HG03521 (cell line): ENCODE results near the gene KCTD10.

Experiments used
- ATAC-seq: cut with Tn5 transposase; IDR thresholded peaks from one replicate; pipeline ENCODE4 v1.9.1; 2021; ENCODE audit warnings: mild to moderate bottlenecking, moderate library complexity; ENCODE audit not compliant: unreplicated experiment

The KCTD10 gene

DNA sequence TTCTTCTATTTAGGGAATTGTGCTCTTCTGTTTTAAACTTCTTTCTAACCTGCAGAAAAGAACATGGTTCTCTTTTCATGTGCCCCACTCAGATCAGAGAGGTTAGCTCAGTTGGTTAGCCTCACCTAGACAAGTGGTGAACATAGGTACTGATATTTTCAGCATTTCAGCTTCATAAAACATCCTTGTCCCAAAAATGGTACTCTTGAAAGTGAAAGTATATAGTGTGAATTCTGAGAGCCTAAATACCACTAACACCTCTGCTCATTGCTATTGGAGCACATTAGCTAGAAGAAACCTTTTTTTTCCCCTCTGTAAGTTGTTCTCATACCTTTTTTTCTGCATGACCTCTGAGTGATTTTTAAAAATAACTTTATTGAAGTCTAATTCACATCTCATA, 17.9 kb upstream of the KCTD10 start:
- ATAC-seq = no peak

- ATAC-seq = no peak
These were observed 17.3 kb upstream of the KCTD10 start for GRCh38 chr12:109494348-109494881.

- no peak for ATAC-seq
These were observed 16.8 kb upstream of the KCTD10 start for GRCh38 chr12:109493938-109494337.

DNA sequence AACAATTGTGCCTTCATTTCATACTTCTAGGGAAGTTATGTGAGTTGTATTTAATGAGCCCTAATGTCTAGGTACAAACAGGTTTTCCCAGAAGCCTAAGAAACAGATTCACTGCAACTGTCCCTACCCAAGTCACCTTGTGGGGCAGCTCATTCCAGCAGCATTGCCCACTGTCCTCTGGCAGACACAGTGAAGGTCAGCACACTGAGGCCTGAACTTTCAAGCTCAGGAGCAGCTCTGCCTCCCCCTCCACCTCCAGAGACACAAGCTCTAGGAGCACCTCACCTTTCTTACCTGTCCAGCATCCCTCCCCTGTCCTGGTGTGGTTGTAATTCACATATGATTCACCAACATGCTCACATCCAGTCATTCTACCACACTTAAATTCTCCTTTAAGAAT, 16.0 kb upstream of the KCTD10 start:
- no peak for ATAC-seq

- ATAC-seq = no peak
These were observed 15.3 kb upstream of the KCTD10 start for GRCh38 chr12:109492371-109492770.

DNA sequence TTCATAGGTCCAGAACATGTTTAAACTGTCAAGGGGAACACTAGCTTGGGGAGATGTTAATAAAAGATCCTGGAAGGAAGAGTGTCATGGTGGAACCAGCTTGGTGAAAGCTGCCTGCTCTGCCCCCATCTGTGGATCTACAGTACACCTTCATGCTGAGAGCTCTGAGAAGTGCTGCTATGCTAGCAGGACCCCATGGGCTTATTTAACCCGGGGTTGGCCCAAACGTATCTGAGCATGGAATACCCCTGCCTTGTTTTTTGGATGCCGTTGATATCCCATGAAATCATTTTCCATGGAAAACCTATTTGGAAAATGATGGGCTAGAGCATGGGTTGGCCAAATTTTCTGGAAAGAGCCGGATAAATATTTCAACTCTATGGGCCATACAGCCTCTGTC, 14.6 kb upstream of the KCTD10 start:
- ATAC-seq = no peak

GRCh38 chr12:109489955-109490565, 13.0 kb upstream of the KCTD10 start:
- ATAC-seq = no peak

DNA sequence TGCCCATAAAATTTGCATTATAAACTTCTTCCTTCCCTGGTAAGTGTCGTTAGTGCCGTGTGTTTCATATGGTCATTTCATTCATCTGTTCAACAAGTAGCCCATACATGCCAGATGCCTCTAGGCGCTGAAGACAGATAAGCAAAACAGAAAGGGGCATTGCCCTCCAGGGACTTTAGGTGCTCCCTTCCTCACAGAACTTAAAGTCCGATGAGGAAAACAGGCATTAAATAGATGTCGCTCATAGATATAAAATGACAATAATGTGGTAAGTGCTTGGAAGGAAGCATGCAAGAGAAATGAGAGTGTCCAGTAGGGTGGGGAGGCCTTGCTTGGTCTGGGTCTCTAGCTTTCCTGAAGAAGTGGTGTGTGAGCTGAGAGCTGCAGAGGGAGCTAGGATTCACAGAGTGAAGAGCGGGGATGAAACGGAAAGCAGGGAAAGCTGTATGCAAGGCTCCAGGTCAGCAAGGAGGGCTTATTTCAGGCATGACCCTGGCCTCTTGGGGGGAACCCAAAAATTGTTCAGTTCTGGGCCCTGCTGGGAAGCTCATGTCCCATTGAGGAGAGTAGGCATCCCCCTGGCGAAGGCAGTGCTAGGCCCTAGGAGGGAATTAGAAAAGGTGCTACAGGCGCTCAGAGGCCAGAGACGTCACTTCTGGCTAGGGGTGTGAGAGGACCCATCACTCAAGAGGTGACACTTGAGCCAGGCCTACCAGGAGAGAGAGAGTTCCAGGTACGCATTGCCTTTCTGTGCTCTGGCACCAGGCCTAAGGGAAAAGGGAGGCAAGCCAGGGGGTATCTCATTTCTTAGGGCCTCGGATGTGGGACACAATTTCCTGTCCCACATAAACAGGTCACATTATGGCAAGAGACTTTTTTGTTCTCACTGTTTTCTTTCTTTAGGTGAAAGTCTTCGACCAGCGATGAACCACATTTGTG, 12.2 kb upstream of the KCTD10 start:
- ATAC-seq = no peak

DNA sequence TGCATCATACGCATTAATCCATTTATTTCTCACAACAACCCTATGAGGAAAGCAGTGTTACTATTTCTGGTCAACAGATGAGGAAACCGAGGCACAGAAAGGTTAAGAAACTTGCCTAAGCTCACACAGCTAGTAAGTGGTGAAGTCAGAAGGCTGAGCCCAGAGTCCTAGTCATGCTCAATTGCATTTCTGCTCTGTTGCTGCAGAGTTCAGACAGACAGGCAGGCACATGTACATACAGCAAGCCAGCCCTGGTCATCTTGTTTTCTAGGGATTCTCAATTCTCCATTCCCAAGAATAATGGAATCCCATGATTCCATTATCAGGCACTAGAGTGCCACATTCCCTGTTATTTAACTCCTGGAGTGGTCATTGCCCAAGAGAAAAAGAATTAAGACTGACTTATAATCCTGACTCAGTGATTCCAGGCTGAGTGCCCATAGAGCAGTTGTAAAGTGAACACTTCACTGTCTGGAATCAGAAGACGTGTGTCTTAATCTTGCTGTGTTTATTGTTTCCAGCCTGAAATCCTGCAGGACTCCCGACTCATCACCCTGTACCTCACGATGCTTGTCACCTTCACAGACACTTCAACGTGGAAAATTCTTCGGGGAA, 11.1 kb upstream of the KCTD10 start:
- no peak for ATAC-seq

GRCh38 chr12:109487181-109488050, 10.3 kb upstream of the KCTD10 start:
- ATAC-seq = no peak

GRCh38 chr12:109485201-109485600, 8.1 kb upstream of the KCTD10 start:
- no peak for ATAC-seq

DNA sequence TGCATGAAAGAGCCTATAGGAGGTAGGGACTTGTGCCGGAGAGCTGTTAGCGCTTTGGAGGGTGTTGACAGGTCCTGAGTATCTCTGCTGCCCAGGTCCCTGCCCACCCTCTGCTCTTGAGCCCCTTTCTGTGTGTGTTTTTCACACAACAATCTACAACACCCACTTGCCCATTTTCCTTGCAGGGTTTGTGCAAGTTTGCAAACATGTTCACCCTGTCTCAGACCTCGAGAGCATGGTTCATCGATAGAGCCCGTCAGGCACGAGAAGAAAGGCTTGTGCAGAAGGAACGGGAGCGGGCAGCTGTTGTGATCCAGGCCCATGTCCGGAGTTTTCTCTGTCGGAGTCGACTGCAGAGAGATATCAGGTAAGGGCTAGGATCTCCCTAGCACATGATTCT, 6.2 kb upstream of the KCTD10 start:
- ATAC-seq = no peak

DNA sequence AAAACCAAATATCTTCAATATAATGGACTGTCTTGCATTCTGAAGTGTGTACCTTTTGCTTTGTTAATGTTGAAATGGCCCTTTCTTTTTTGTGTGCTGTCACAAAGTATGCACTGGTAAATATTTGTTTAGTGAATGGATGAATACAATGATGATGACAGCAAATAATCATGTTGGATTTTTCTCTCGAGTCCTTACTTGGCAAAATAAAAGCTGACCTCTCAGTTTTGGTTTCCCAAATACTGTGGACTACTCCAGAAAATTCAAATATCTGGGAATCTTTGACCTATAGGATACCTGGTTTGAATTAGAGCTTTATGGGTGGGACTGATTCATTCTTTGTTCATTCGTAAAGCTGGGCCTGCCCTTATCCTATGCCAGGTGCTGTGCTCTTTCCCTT, 5.8 kb upstream of the KCTD10 start:
- no peak for ATAC-seq

- no peak for ATAC-seq
These were observed 5.4 kb upstream of the KCTD10 start for GRCh38 chr12:109482491-109482890.

DNA sequence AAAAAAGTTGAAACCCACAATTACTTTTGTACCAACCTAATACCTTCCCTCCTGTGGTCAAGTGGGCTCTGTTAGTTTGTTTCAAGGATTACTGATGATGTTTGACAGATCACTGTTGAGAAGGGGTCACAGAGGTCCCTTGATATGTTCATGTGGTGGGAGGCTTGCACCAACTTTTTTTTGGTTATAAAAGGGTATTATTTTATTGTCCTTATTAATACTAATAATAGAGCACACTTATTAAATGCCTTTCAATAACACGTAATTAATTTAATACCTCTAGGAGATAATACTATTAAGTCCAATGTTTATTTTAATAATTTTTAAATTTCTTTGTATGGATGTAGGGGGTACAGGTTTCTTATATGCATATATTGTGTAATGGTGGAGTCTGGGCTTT, 4.8 kb upstream of the KCTD10 start:
- ATAC-seq = no peak

- no peak for ATAC-seq
These were observed 3.3 kb upstream of the KCTD10 start for GRCh38 chr12:109480356-109480755.

DNA sequence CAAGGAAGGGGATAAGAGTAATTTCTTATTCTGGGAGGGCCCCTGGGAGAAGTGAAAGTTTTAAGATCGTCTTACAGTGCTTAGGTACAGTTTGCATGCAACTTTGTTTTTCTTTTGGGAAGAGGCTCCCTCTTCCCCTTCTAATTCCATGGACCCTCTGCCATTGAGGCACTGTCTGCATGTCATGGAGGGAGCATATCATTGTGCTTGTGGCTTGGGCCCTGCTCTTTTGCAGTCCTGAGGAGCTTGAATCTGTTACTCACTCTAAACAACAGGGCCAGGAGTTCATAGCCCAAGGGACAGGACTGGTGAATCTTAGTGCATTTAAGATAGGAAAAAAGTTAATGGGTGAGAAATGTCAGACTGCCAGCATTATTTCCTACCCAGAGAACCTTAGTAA, 2.7 kb upstream of the KCTD10 start:
- ATAC-seq = no peak

- no peak for ATAC-seq
These were observed 839 bp upstream of the KCTD10 start for GRCh38 chr12:109477963-109478315.

DNA sequence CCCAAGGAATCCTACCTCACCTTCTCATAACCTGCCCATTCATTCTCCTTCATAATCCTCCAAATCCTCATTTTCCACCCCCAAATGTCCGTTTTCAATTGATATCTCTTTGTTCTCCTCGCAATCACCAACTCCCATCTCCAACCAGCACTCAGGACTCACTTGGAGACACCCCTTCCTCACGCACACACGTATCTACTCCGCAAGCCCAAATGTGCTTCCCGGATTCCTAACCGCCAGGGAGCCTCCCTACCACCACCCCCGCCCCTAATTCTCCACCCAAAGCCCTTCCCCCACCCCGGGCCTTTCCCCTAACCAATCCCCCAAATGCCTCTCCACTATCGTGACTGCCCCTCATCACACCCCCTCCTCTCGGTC, 304 bp downstream of the KCTD10 start:
- no peak for ATAC-seq

DNA sequence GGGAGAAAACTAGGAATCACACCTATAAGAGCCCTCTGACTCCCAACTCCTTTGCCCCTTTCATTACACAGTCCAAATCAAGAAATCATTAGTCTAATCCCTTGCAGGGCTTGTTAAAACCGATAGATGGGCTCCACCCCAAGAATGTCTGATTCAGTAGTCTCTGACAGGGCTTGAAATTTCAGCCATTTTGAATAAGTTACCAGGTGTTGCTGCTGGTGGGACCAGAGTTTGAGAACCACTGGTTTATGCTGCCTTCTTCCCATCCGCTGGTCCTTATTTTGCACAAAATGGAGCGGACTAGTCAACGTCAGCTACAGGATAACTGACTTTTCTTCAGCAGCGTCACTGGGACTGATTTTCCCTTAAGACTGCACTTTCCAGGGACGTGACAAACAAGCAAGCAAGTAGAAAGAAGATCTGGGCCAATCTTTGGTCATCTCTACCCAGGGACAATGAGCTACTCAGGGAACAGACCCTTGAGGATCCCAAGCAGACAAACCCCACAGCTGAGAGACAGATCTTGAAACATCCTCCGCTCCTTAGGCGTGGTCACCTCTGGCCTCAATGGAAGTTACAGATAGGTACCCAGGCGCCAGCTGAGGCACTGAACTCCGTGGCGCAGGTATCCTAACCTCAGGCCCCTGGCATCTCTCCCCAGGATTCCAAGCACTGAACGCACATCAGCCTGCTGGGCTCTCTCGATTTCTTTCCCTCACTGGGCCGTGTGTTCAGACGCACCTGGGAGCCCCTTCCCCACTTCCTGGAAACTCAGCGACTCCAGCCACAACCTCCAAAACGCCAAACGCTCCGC, 900 bp downstream of the KCTD10 start:
- ATAC-seq = no peak
